Kidney epithelial cell (primary cell): Measurements from ENCODE around the gene OGFR. TPM values are rescaled to one million over a fixed set of nuclear protein-coding genes. Genes with fewer than 3 reads are reported as not detected.

Experiments
- DNase-seq: peaks from one replicate; pipeline ENCODE4 v3.0.0-alpha.2; 2010; ENCODE audit warnings: low read depth
- H3K27me3 ChIP-seq: 2 replicates; pipeline ENCODE4 v1.6.0; 2011; ENCODE audit warnings: low read length; ENCODE audit not compliant: control insufficient read depth, insufficient read depth
- H3K36me3 ChIP-seq: 2 replicates; pipeline ENCODE4 v1.5.1; 2011; ENCODE audit warnings: low read length; ENCODE audit not compliant: control insufficient read depth, insufficient read depth
- H3K4me3 ChIP-seq: 2 replicates; pipeline ENCODE4 v1.5.1; 2011; ENCODE audit warnings: low read depth, mild to moderate bottlenecking, control low read depth, low read length
- CTCF ChIP-seq: IDR thresholded peaks from 2 replicates; pipeline ENCODE4 v1.5.1; 2011; ENCODE audit warnings: mild to moderate bottlenecking, moderate library complexity, low read length, control low read depth, inconsistent platforms; ENCODE audit not compliant: insufficient read depth, poor library complexity, severe bottlenecking
- total RNA-seq: library from RNA; depleted of rRNA; stranded (reverse); fragments of >200 nt; gene quantifications from 2 replicates; pipeline ENCODE4 v1.2.3, GENCODE V29; 2015

OGFR gene
- total RNA-seq, 1 donor from 2014 or later: 61.3 TPM

- H3K4me3 ChIP-seq: no peak overlapping the region
- H3K36me3 ChIP-seq: no peaks in the 10 kb centered on the region
- no peak for DNase-seq
- no peak for TF ChIP-seq CTCF
- no peaks in the 10 kb centered on the region for H3K27me3 ChIP-seq
These were observed 50.5 kb downstream of the OGFR start for GRCh38 chr20:62855120-62855519.

- TF ChIP-seq CTCF: no peak
- H3K4me3 ChIP-seq: no peak overlapping the region
- DNase-seq: no peak
- H3K27me3 ChIP-seq: no peaks in the 10 kb centered on the region
- no peaks in the 10 kb centered on the region for H3K36me3 ChIP-seq
These were observed 52.4 kb downstream of the OGFR start for GRCh38 chr20:62856931-62857619.

GRCh38 chr20:62858058-62858830 lies 53.6 kb downstream of the OGFR start:
- H3K27me3 ChIP-seq: no peaks in the 10 kb centered on the region
- no peak for TF ChIP-seq CTCF
- no peak overlapping the region for H3K4me3 ChIP-seq
- no peak for DNase-seq
- H3K36me3 ChIP-seq: no peaks in the 10 kb centered on the region

GRCh38 chr20:62859721-62860120 lies 55.1 kb downstream of the OGFR start:
- no peaks in the 10 kb centered on the region for H3K36me3 ChIP-seq
- no peak for DNase-seq
- H3K4me3 ChIP-seq: no peak overlapping the region
- H3K27me3 ChIP-seq: no peaks in the 10 kb centered on the region
- no peak for TF ChIP-seq CTCF

GRCh38 chr20:62860391-62860923 lies 55.8 kb downstream of the OGFR start:
- TF ChIP-seq CTCF: peak; percentile 1
- Histone ChIP-seq H3K27me3 (no peaks in the 10 kb centered on the region), H3K4me3 (peak overlapping the region; percentile 29), H3K36me3 (no peaks in the 10 kb centered on the region)
- DNase-seq: no peak
